T-helper 2 cell treated with Interferon-gamma antibody and Interleukin-4, amounts not matched to agents 5 μg/mL and 100 μg/mL, for 36 hours (primary cell): ENCODE measurements around the gene SNRNP25.
"Not testable (repeated sequence)": the region's sequence is repeated elsewhere in the genome, so short reads cannot be mapped to it uniquely, and the experiment has no call there.

Source experiments
- DNase-seq: peaks from one replicate; pipeline ENCODE4 v3.0.0; 2021; ENCODE audit warnings: low spot score
- H3K27ac Mint-ChIP-seq: one replicate; pipeline ENCODE4 v1.8.0; 2021; ENCODE audit warnings: mild to moderate bottlenecking, mixed read lengths
- H3K27me3 Mint-ChIP-seq: one replicate; pipeline ENCODE4 v1.8.0; 2021; ENCODE audit warnings: low read depth, mixed read lengths
- H3K36me3 Mint-ChIP-seq: one replicate; pipeline ENCODE4 v1.8.0; 2021; ENCODE audit warnings: low read depth, mixed read lengths
- H3K4me1 Mint-ChIP-seq: one replicate; pipeline ENCODE4 v1.8.0; 2021; ENCODE audit warnings: low read depth, mixed read lengths
- H3K4me3 Mint-ChIP-seq: one replicate; pipeline ENCODE4 v1.8.0; 2022; ENCODE audit warnings: mild to moderate bottlenecking, moderate library complexity, mixed read lengths
- H3K9me3 Mint-ChIP-seq: one replicate; pipeline ENCODE4 v1.8.0; 2021; ENCODE audit warnings: mixed read lengths

SNRNP25 gene

DNA sequence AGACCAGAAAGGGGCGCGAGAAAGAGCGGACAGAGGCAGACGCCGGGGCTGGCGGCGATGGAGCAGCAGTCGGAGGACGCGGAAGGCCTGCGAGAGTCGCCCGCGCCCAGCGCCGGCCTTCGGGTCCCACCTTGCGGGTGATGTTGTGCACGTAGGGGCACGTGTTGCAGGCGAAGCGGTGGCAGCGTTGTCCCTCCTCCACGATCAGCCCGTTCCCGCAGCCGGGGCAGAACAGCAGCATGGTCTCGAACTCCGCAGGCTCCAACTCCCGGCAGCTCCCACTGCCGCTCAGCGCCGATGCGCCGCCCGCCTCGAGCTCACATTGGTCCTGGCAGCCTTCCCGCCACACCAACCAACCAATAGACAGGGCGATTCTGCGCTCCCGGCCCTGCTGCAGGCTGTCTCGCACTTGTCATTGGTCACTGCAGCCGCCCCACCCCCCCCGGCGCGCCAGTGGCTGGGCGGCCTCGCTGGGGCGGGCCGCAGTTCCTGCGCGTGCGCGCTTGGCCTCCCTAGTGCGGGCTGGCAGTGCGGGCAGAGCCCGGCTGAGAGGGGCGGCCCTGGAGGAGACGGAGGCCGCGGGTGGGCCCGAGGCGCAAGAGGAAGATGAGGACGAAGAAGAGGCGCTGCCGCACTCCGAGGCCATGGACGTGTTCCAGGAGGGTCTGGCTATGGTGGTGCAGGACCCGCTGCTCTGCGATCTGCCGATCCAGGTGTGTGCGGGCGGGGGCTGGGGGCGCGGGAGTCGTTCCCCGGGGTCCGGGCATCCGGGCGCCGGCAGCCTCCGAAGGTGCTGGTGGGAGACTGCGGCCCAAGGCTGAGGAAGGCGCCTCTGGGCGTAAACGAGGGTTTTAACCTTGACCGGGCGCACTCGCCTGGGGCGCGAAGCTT is at the start of gene SNRNP25, which contains the start of gene POLR3K:
Gene SNRNP25 (plus strand): TSS at position 483 of the 891 bp plus-strand sequence. CDS start 189 bp downstream, at position 672.
Gene POLR3K (minus strand): TSS at position 263 of the 891 bp plus-strand sequence. CDS start 22 bp downstream, at position 241.
- peaks cover 47% of the 10 kb centered on the region for H3K36me3 Mint-ChIP-seq
- DNase-seq, result peak; percentile 97
- peak within 1 kb of the TSS; percentile 94 for H3K4me3 Mint-ChIP-seq
- no peaks in the 10 kb centered on the region for H3K27me3 Mint-ChIP-seq
- peaks cover 23% of the 10 kb centered on the region for H3K4me1 Mint-ChIP-seq
- peak within 1 kb of the TSS; percentile 95 for H3K27ac Mint-ChIP-seq
- H3K9me3 Mint-ChIP-seq, result no peaks in the 10 kb centered on the region

DNA sequence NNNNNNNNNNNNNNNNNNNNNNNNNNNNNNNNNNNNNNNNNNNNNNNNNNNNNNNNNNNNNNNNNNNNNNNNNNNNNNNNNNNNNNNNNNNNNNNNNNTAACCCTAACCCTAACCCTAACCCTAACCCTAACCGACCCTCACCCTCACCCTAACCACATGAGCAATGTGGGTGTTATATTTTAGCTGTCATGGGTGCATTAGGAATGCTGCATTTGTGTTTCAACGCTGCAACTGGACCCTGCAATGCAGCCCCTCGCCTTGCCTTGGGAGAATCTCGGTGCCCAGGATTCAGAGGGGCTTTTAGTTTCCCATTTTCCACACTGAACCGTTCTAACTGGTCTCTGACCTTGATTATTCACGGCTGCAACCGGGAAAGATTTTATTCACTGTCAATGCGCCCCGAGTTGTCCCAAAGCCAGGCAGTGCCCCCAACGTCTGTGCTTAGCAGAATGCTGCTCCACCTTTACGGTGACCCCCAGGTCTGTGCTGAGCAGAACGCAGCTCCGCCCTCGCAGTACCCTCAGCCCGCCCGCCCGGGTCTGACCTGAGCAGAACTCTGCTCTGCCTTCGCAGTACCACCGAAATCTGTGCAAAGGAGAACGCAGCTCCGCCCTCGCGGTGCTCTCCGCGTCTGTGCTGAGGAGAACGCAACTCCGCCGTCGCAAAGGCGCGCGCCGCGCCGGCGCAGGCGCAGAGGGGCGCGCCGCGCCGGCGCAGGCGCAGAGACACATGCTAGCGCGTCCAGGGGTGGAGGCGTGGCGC is 43.5 kb upstream of the SNRNP25 start:
- H3K36me3 Mint-ChIP-seq, result no peaks in the 10 kb centered on the region
- no peak overlapping the region for H3K27ac Mint-ChIP-seq
- no peaks in the 10 kb centered on the region for H3K27me3 Mint-ChIP-seq
- H3K4me1 Mint-ChIP-seq, result no peaks in the 10 kb centered on the region
- peak overlapping the region; percentile 36 for H3K4me3 Mint-ChIP-seq
- DNase-seq, result no peak
- H3K9me3 Mint-ChIP-seq, result no peaks in the 10 kb centered on the region

DNA sequence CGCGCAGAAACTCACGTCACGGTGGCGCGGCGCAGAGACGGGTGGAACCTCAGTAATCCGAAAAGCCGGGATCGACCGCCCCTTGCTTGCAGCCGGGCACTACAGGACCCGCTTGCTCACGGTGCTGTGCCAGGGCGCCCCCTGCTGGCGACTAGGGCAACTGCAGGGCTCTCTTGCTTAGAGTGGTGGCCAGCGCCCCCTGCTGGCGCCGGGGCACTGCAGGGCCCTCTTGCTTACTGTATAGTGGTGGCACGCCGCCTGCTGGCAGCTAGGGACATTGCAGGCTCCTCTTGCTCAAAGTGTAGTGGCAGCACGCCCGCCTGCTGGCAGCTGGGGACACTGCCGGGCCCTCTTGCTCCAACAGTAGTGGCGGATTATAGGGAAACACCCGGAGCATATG is 42.9 kb upstream of the SNRNP25 start:
- not testable (repeated sequence) for H3K27ac Mint-ChIP-seq, H3K4me3 Mint-ChIP-seq, H3K9me3 Mint-ChIP-seq, H3K4me1 Mint-ChIP-seq, H3K27me3 Mint-ChIP-seq, H3K36me3 Mint-ChIP-seq
- DNase-seq, result peak; percentile 92

DNA sequence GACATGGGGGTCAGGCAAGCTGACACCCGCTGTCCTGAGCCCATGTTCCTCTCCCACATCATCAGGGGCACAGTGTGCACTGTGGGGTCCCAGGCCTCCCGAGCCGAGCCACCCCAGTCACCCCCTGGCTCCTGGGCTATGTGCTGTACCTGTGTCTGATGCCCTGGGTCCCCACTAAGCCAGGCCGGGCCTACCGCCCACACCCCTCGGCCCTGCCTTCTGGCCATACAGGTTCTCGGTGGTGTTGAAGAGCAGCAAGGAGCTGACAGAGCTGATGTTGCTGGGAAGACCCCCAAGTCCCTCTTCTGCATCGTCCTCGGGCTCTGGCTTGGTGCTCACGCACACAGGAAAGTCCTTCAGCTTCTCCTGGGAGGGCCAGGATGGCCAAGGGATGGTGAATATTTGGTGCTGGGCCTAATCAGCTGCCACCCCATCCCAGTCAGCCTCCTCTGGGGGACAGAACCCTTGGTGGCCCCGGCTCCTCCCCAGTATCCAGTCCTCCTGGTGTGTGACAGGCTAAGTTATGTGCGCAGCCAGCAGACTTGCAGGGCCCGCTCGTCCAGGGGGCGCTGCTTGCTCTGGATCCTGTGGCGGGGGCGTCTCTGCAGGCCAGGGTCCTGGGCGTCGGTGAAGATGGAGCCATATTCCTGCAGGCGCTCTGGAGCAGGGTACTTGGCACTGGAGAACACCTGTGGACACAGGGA is 36.4 kb upstream of the SNRNP25 start:
- H3K4me3 Mint-ChIP-seq, H3K27ac Mint-ChIP-seq, H3K27me3 Mint-ChIP-seq, H3K9me3 Mint-ChIP-seq, H3K4me1 Mint-ChIP-seq, DNase-seq, H3K36me3 Mint-ChIP-seq: not testable (repeated sequence)

DNA sequence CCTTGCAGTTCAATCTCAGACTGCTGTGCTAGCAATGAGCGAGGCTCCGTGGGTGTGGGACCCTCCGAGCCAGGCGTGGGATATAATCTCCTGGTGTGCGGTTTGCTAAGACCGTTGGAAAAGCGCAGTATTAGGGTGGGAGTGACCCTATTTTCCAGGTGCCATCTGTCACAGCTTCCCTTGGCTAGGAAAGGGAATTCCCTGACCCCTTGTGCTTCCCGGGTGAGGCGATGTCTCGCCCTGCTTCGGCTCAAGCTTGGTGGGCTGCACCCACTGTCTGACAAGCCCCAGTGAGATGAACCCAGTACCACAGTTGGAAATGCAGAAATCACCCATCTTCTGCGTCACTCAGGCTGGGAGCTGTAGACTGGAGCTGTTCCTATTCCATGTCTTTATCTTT is 32.7 kb upstream of the SNRNP25 start:
- not testable (repeated sequence) for H3K4me1 Mint-ChIP-seq, DNase-seq, H3K27ac Mint-ChIP-seq, H3K4me3 Mint-ChIP-seq, H3K36me3 Mint-ChIP-seq, H3K9me3 Mint-ChIP-seq, H3K27me3 Mint-ChIP-seq

DNA sequence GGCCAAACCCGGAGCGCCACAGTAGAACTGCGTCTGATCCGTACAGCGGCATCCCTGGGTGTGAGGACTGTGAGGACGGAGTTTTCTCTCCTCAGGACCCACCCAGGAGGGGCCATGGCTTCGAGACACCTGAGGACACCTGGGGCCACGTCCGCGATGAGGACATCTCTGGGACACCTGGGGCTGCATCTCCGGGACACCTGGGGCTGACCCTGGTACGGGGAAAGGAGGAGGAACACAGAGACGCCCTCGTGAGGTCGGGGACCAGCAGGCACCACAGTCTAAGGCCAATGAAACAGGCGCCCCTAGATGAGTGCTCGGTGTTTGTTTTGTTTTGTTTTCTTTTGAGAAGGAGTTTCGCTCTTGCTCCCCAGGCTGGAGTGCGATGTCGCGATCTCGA is 29.5 kb upstream of the SNRNP25 start:
- H3K36me3 Mint-ChIP-seq, H3K27me3 Mint-ChIP-seq, DNase-seq, H3K9me3 Mint-ChIP-seq, H3K4me1 Mint-ChIP-seq, H3K27ac Mint-ChIP-seq, H3K4me3 Mint-ChIP-seq: not testable (repeated sequence)

DNA sequence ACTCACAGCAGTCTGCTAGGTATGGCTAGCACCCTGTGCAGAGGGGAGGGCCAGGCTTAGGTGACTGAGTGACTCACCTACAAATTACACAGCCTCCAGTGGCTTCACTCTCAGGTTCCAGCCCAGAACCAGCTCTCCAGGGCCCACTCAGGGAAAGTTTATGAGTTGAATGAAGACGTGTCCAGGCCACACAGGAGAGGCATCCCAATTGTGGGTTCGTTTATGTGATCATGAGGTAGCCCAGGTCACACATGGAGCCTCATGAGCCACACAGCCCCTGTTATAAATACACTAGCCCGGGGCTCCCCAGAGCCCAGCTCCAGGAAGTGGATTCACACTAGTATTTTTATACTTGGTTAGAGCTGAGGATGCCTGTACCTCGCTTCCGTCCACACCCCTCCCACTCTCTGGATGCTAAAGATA is 27.7 kb upstream of the SNRNP25 start:
- H3K27me3 Mint-ChIP-seq, H3K4me3 Mint-ChIP-seq, H3K36me3 Mint-ChIP-seq, H3K4me1 Mint-ChIP-seq, DNase-seq, H3K27ac Mint-ChIP-seq, H3K9me3 Mint-ChIP-seq: not testable (repeated sequence)

DNA sequence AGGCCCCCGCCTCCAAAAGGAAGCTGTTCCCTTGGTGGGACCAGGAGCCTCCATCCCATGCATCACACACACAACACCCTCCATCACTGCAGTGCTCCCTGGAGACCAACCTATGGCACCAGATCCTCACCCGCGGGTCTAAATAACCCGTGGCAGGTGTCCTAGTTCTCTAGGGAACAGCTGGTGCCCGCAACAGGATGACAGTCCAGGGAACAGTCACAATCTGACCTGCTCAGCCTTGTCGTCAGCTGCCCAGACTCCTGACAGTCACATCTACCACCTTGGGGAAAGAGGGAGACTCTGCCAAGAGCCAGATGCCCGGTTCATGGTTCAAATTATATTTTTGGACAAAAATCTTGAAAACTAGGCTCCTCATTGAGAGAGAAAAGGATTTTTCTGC is 23.0 kb upstream of the SNRNP25 start:
- H3K36me3 Mint-ChIP-seq, DNase-seq, H3K9me3 Mint-ChIP-seq, H3K27ac Mint-ChIP-seq, H3K27me3 Mint-ChIP-seq, H3K4me3 Mint-ChIP-seq, H3K4me1 Mint-ChIP-seq: not testable (repeated sequence)

DNA sequence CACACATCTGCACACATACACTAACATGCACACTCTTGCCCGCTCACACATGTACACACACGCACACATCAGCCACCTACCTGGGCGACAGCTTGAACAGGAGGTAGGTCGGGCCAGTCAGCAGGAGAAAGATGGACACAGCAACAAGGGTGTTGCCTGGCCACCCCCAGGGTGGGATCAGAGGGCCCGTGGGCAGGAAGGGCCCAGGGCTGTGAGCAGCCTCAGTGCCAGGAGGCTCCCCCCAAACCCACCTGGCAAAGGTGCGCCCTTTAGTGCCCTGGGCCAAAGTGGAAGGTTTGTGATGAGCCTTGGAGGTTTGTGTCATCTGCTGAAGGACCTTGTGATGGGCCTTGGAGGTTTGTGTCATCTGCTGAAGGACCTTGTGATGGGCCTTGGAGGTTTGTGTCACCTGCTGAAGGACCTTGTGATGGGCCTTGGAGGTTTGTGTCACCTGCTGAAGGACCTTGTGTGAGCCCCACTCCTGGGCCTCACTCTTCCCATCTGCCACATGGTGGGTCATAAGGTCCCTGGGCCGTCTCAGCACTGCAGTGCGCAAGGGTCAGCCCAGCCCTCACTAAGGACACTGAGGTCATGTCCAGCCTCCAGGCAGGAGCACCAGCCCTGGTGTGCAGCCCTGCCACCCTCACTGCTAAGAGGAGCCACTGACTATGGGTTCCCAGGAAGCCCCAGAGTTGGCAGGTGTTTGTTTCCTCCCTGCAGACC is 20.3 kb upstream of the SNRNP25 start:
- not testable (repeated sequence) for H3K9me3 Mint-ChIP-seq, H3K4me3 Mint-ChIP-seq, H3K27me3 Mint-ChIP-seq, H3K27ac Mint-ChIP-seq, H3K36me3 Mint-ChIP-seq, H3K4me1 Mint-ChIP-seq, DNase-seq

DNA sequence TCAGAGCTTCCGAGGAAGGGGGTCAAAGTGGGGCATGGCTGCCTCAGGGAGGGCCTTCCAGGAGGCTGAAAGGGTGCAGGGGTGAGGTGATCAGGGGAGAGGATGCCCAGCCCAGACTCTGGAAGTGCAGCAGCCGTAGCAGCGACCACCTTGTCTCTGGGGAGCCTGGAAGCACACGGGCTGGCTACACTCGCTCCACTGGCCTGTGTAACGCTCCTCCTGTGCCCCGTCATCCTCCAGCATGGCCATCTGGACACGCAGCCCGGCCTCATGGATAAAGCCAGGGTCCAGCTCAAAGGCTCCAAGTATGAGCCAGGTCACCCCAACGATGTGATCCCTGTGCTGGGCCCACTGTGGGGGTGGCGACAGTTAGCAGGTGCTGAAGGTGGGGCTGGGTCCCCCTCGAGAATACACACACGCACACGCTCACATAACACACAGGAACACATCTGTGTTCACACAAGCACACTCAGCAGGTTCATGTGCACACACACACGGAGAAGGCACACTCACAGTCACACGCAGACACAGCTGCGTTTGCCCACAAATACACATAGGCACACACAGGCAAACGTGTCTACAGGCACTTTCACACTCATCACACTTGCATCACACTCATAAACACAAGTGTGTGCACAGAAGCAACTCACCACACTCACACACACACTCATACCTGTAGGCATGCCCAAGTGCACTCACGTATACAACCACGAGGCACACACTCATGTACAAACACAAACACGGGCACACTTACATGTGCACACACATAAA is 19.6 kb upstream of the SNRNP25 start:
- Mint-ChIP-seq H3K4me1 (peaks cover 11% of the 10 kb centered on the region), H3K27ac (no peak overlapping the region), H3K4me3 (no peak overlapping the region), H3K36me3 (peaks cover 4% of the 10 kb centered on the region), H3K27me3 (no peaks in the 10 kb centered on the region), H3K9me3 (no peaks in the 10 kb centered on the region)
- DNase-seq, result no peak

DNA sequence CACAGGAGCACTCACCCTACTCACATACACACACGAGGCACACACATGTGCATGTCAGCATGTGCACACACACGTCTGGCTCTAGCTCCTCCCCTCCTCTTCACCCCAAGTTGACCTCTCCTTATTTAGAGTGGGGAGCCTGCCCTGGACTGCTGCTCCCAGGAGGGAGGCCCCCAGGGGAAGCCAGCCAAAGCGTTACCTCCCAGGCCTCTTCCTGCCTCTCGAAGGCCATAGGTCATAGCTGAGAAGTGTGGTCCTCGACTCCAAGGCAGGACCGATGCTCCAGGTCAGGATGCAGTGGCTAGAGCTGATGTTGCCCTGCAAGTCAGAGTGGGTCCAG is 19.0 kb upstream of the SNRNP25 start:
- Mint-ChIP-seq H3K27ac (no peak overlapping the region), H3K4me3 (no peak overlapping the region), H3K9me3 (no peaks in the 10 kb centered on the region)

DNA sequence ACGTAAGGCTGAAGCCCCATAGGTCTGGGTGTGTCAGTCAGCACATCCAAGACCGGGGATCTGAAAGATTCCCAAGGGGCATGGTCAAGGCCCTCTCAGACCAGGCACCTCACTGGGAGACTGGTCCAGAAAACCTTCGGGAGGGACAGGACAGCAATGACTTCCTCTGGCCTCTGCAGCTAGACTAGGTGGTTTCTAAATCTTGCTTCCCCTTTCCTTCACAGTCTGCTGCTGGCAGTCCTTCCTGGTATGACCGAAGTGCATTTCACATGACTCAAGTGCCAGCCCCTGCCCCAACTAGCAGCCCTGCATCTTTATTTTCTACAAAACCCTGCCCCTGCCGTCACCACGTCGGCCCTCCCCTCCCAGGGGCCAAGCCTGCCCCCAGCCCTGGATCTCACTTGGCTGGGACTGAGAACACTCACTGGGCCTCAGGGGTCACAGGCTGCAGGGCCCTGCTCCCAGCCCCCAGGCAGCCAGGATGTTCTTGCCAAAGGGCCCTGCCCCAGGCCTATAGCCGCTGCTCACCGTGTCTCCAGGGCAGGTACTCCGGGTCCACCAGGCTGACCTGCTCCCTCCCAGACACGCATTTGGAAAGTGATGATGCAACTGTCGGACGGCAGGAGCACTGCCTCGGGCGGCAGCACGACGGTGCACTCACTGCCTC is 18.5 kb upstream of the SNRNP25 start:
- no peak overlapping the region for H3K4me3 Mint-ChIP-seq
- peaks cover 9% of the 10 kb centered on the region for H3K36me3 Mint-ChIP-seq
- no peaks in the 10 kb centered on the region for H3K9me3 Mint-ChIP-seq
- no peak for DNase-seq
- H3K27ac Mint-ChIP-seq, result no peak overlapping the region
- peaks cover 16% of the 10 kb centered on the region for H3K4me1 Mint-ChIP-seq
- no peaks in the 10 kb centered on the region for H3K27me3 Mint-ChIP-seq

More for the DNA sequence above, 19.0 kb upstream of the SNRNP25 start:
- Mint-ChIP-seq H3K36me3 (peaks cover 9% of the 10 kb centered on the region), H3K27me3 (no peaks in the 10 kb centered on the region), H3K4me1 (peaks cover 16% of the 10 kb centered on the region)
- no peak for DNase-seq
